DND-41 (cell line): Measurements from ENCODE around the gene SEMA3B.
A peak's percentile ranks its signal among the peaks of the same experiment; 100 is the strongest.
"Not testable (repeated sequence)": the region's sequence is repeated elsewhere in the genome, so short reads cannot be mapped to it uniquely, and the experiment has no call there.

Source experiments
- ATAC-seq: fragments of 200-7000 bp; cut with Tn5 transposase; 3 replicates; pipeline ENCODE4 v1.9.1; 2021; ENCODE audit warnings: low read depth; ENCODE audit not compliant: insufficient read depth
- DNase-seq: peaks from one replicate; pipeline ENCODE4 v3.0.0-alpha.2; 2020
- H2AFZ ChIP-seq: 2 replicates; pipeline ENCODE4 v1.6.0; 2012; ENCODE audit warnings: low read depth, low read length
- H3K27ac ChIP-seq: 2 replicates; pipeline ENCODE4 v1.5.1; 2012; ENCODE audit warnings: low read length, inconsistent platforms
- H3K27me3 ChIP-seq: fragments of 200-600 bp; sonication (generic); 2 replicates; pipeline ENCODE4 v1.6.0; 2012; ENCODE audit warnings: low read length, mild to moderate bottlenecking, inconsistent platforms; ENCODE audit not compliant: insufficient read depth, poor library complexity
- H3K36me3 ChIP-seq: 2 replicates; pipeline ENCODE4 v1.5.1; 2012; ENCODE audit warnings: low read length, inconsistent platforms; ENCODE audit not compliant: insufficient read depth
- H3K4me1 ChIP-seq: 2 replicates; pipeline ENCODE4 v1.5.1; 2012; ENCODE audit warnings: mild to moderate bottlenecking, low read length; ENCODE audit not compliant: insufficient read depth
- H3K4me2 ChIP-seq: 2 replicates; pipeline ENCODE4 v1.6.0; 2012; ENCODE audit warnings: mild to moderate bottlenecking, moderate library complexity, low read length, inconsistent platforms; ENCODE audit not compliant: insufficient read depth
- H3K4me3 ChIP-seq, 2 experiments: fragments of 200-600 bp in 1 of 2; shearing (Covaris generic) in 1 of 2; 2 replicates each; pipeline ENCODE4 v1.5.1; 2012 to 2016; ENCODE audit warnings: inconsistent platforms in 2 of 2, low read length in 2 of 2, mild to moderate bottlenecking in 2 of 2, low read depth in 1 of 2, moderate library complexity in 1 of 2
- H3K79me2 ChIP-seq: 2 replicates; pipeline ENCODE4 v1.6.0; 2012; ENCODE audit warnings: low read length, inconsistent platforms; ENCODE audit not compliant: insufficient read depth
- H3K9ac ChIP-seq: 2 replicates; pipeline ENCODE4 v1.6.0; 2012; ENCODE audit warnings: low read depth, mild to moderate bottlenecking, inconsistent platforms, low read length, moderate library complexity
- H3K9me3 ChIP-seq: 2 replicates; pipeline ENCODE4 v1.5.1; 2012; ENCODE audit warnings: low read length, moderate library complexity, mild to moderate bottlenecking, inconsistent platforms; ENCODE audit not compliant: insufficient read depth, severe bottlenecking
- H4K20me1 ChIP-seq: 2 replicates; pipeline ENCODE4 v1.6.0; 2012; ENCODE audit warnings: low read length; ENCODE audit not compliant: insufficient read depth
- CTCF ChIP-seq: IDR thresholded peaks from 2 replicates; pipeline ENCODE4 v1.5.1; 2012; ENCODE audit warnings: borderline replicate concordance, low read length, moderate library complexity, mild to moderate bottlenecking; ENCODE audit not compliant: poor library complexity, severe bottlenecking; ENCODE audit errors: extremely low read depth
- EZH2 ChIP-seq: IDR thresholded peaks from 3 replicates; pipeline ENCODE4 v1.6.1; 2012; ENCODE audit warnings: borderline replicate concordance, low read depth, mild to moderate bottlenecking, moderate library complexity, low read length, inconsistent platforms; ENCODE audit not compliant: severe bottlenecking

Gene SEMA3B

GRCh38 chr3:50243543-50243895 lies 25.4 kb upstream of the SEMA3B start:
- no peaks in the 10 kb centered on the region for H3K9me3 ChIP-seq
- H4K20me1 ChIP-seq, result peaks cover 90% of the 10 kb centered on the region
- no peak overlapping the region for H3K4me2 ChIP-seq
- peaks cover 75% of the 10 kb centered on the region for H3K36me3 ChIP-seq
- no peak overlapping the region for H2AFZ ChIP-seq
- H3K4me3 ChIP-seq, result no peak overlapping the region
- DNase-seq (no peak), ATAC-seq (no peak)
- no peaks in the 10 kb centered on the region for H3K27me3 ChIP-seq
- peaks cover 97% of the 10 kb centered on the region for H3K79me2 ChIP-seq
- no peak overlapping the region for H3K27ac ChIP-seq
- TF ChIP-seq CTCF (no peak), EZH2 (no peak)
- peaks cover 65% of the 10 kb centered on the region for H3K4me1 ChIP-seq
- H3K9ac ChIP-seq, result no peak overlapping the region

- peak overlapping the region; percentile 22; the same call in 1 of the 2 replicates for H3K4me2 ChIP-seq
- H3K9ac ChIP-seq, H3K27ac ChIP-seq, ATAC-seq, H3K9me3 ChIP-seq, H2AFZ ChIP-seq, H3K4me3 ChIP-seq, H3K27me3 ChIP-seq, DNase-seq: not testable (repeated sequence)
- H3K79me2 ChIP-seq, result peaks cover 97% of the 10 kb centered on the region
- peaks cover 52% of the 10 kb centered on the region for H3K4me1 ChIP-seq
- peaks cover 90% of the 10 kb centered on the region for H4K20me1 ChIP-seq
- H3K36me3 ChIP-seq, result peaks cover 75% of the 10 kb centered on the region
Observed at GRCh38 chr3:50244813-50245212, 24.1 kb upstream of the SEMA3B start.

- peaks cover 97% of the 10 kb centered on the region for H3K79me2 ChIP-seq
- peak overlapping the region in 1 of 2 experiments; percentile 46; a peak in 2 of 4 replicates for H3K4me3 ChIP-seq
- H4K20me1 ChIP-seq, result peaks cover 90% of the 10 kb centered on the region
- DNase-seq (no peak), ATAC-seq (no peak)
- H3K9me3 ChIP-seq, result no peaks in the 10 kb centered on the region
- H3K4me2 ChIP-seq, result peak overlapping the region; percentile 66
- TF ChIP-seq EZH2, result no peak
- TF ChIP-seq CTCF, result no peak
- H3K36me3 ChIP-seq, result peaks cover 75% of the 10 kb centered on the region
- no peak overlapping the region for H2AFZ ChIP-seq
- H3K9ac ChIP-seq, result peak overlapping the region; percentile 52
- H3K27me3 ChIP-seq, result no peaks in the 10 kb centered on the region
- peaks cover 49% of the 10 kb centered on the region for H3K4me1 ChIP-seq
- H3K27ac ChIP-seq, result peak overlapping the region; percentile 71
Observed at GRCh38 chr3:50245251-50245745, 23.6 kb upstream of the SEMA3B start.

- H4K20me1 ChIP-seq, result peaks cover 90% of the 10 kb centered on the region
Observed at GRCh38 chr3:50245831-50246516, 23.0 kb upstream of the SEMA3B start.

More at GRCh38 chr3:50245831-50246516, 23.0 kb upstream of the SEMA3B start:
- H3K4me1 ChIP-seq, result peaks cover 46% of the 10 kb centered on the region
- no peaks in the 10 kb centered on the region for H3K27me3 ChIP-seq
- peak overlapping the region; percentile 48 for H2AFZ ChIP-seq
- H3K9me3 ChIP-seq, result no peaks in the 10 kb centered on the region
- peak overlapping the region; percentile 52 for H3K9ac ChIP-seq
- ATAC-seq (peak; percentile 85), DNase-seq (peak; percentile 93)
- H3K36me3 ChIP-seq, result peaks cover 77% of the 10 kb centered on the region
- peak overlapping the region; percentile 71 for H3K27ac ChIP-seq
- peak overlapping the region; percentile 66 for H3K4me2 ChIP-seq
- TF ChIP-seq CTCF (peak; percentile 99), EZH2 (no peak)
- peaks cover 97% of the 10 kb centered on the region for H3K79me2 ChIP-seq
- peak overlapping the region in 1 of 2 experiments; percentile 46; a peak in 2 of 4 replicates for H3K4me3 ChIP-seq
